ENCODE data around the gene SLC46A2. TPM values are rescaled to one million over a fixed set of nuclear protein-coding genes. Genes with fewer than 3 reads are reported as not detected.

The SLC46A2 gene
- total RNA-seq, 4 donors from 2014 or later: 0.17 to 0.42 (median 0.26) TPM; not detected in 1

- 66% methylated on average over 6 of the region's 6 CpGs for WGBS
- no peak overlapping the region for H3K27ac ChIP-seq (replicated peaks in 1 of 4)
- DNase-seq (ENCODE audit: extremely low spot score): no peak
- H3K9me3 ChIP-seq: no peaks in the 10 kb centered on the region
- intact Hi-C loops (cut with DNase I): no loop called here
- TF ChIP-seq POLR2A (IDR thresholded peaks at IDR 0.05; ENCODE audit: low read depth) (no peak), POLR2AphosphoS5 (IDR thresholded peaks at IDR 0.05) (no peak), CTCF (IDR thresholded peaks at IDR 0.05) (no peak), EP300 (IDR thresholded peaks at IDR 0.05) (no peak)
- no peak overlapping the region for H3K4me3 ChIP-seq
- no peaks in the 10 kb centered on the region for H3K4me1 ChIP-seq
- H3K36me3 ChIP-seq: peaks cover 0 to 12% (median 6%) of the 10 kb centered on the region in 4 donors
- peaks cover 0 to 2% (median 0%) of the 10 kb centered on the region in 4 donors for H3K27me3 ChIP-seq
Observed at GRCh38 chr9:112884101-112884500, 6.6 kb downstream of the SLC46A2 start.

- Histone ChIP-seq H3K27ac (replicated peaks in 1 of 4) (no peak overlapping the region), H3K36me3 (peaks cover 0 to 22% (median 6%) of the 10 kb centered on the region in 4 donors), H3K9me3 (no peaks in the 10 kb centered on the region), H3K27me3 (no peaks in the 10 kb centered on the region), H3K4me1 (no peaks in the 10 kb centered on the region), H3K4me3 (no peak overlapping the region)
- WGBS: 88% methylated on average over 4 of the region's 7 CpGs
- DNase-seq (ENCODE audit: extremely low spot score): no peak
- TF ChIP-seq CTCF (IDR thresholded peaks at IDR 0.05): no peak
- TF ChIP-seq POLR2A (IDR thresholded peaks at IDR 0.05; ENCODE audit: low read depth): no peak
- no peak for TF ChIP-seq EP300 (IDR thresholded peaks at IDR 0.05)
- no peak for TF ChIP-seq POLR2AphosphoS5 (IDR thresholded peaks at IDR 0.05)
- intact Hi-C loops (cut with DNase I): no loop called here
Observed at GRCh38 chr9:112881331-112881730, 9.3 kb downstream of the SLC46A2 start.

- Histone ChIP-seq H3K9me3 (no peaks in the 10 kb centered on the region), H3K27ac (replicated peaks in 1 of 4) (no peak overlapping the region), H3K4me3 (no peak overlapping the region), H3K4me1 (no peaks in the 10 kb centered on the region), H3K27me3 (no peaks in the 10 kb centered on the region), H3K36me3 (peaks cover 0 to 29% (median 9%) of the 10 kb centered on the region in 4 donors)
- TF ChIP-seq CTCF (IDR thresholded peaks at IDR 0.05): no peak
- TF ChIP-seq POLR2AphosphoS5 (IDR thresholded peaks at IDR 0.05): no peak
- no peak for TF ChIP-seq POLR2A (IDR thresholded peaks at IDR 0.05; ENCODE audit: low read depth)
- TF ChIP-seq EP300 (IDR thresholded peaks at IDR 0.05): no peak
- WGBS: 100% methylated on average over 1 of the region's 1 CpG
- no peak for DNase-seq (ENCODE audit: extremely low spot score)
- intact Hi-C loops (cut with DNase I): no loop called here
Observed at GRCh38 chr9:112880650-112881049, 10.0 kb downstream of the SLC46A2 start.

GRCh38 chr9:112878752-112879151, 11.9 kb downstream of the SLC46A2 start:
- H3K36me3 ChIP-seq: peaks cover 0 to 33% (median 12%) of the 10 kb centered on the region in 4 donors
- no peaks in the 10 kb centered on the region for H3K9me3 ChIP-seq
- no peak for DNase-seq (ENCODE audit: extremely low spot score)
- TF ChIP-seq POLR2A (IDR thresholded peaks at IDR 0.05; ENCODE audit: low read depth): no peak
- no peak for TF ChIP-seq EP300 (IDR thresholded peaks at IDR 0.05)
- TF ChIP-seq POLR2AphosphoS5 (IDR thresholded peaks at IDR 0.05): no peak
- TF ChIP-seq CTCF (IDR thresholded peaks at IDR 0.05): no peak
- intact Hi-C loops (cut with DNase I): no loop called here
- 97% methylated on average over 2 of the region's 2 CpGs for WGBS
- no peak overlapping the region for H3K4me3 ChIP-seq
- no peak overlapping the region for H3K27ac ChIP-seq (replicated peaks in 1 of 4)
- no peaks in the 10 kb centered on the region for H3K4me1 ChIP-seq
- H3K27me3 ChIP-seq: no peaks in the 10 kb centered on the region

- intact Hi-C loops (cut with DNase I): no loop called here
- no peak overlapping the region for H3K4me3 ChIP-seq
- WGBS: 93% methylated on average over 4 of the region's 4 CpGs
- DNase-seq (ENCODE audit: extremely low spot score): no peak
- H3K27me3 ChIP-seq: no peaks in the 10 kb centered on the region
- peaks cover 3 to 49% (median 18%) of the 10 kb centered on the region in 4 donors for H3K36me3 ChIP-seq
- no peaks in the 10 kb centered on the region for H3K9me3 ChIP-seq
- TF ChIP-seq CTCF (IDR thresholded peaks at IDR 0.05) (no peak), EP300 (IDR thresholded peaks at IDR 0.05) (no peak), POLR2A (IDR thresholded peaks at IDR 0.05; ENCODE audit: low read depth) (no peak), POLR2AphosphoS5 (IDR thresholded peaks at IDR 0.05) (no peak)
- H3K27ac ChIP-seq (replicated peaks in 1 of 4): no peak overlapping the region
- no peaks in the 10 kb centered on the region for H3K4me1 ChIP-seq
Observed at GRCh38 chr9:112873773-112874405, 16.8 kb downstream of the SLC46A2 start.
